Peyer's patch (tissue), 4 donors: ENCODE measurements around the gene NOS1AP. TPM values are rescaled to one million over a fixed set of nuclear protein-coding genes. Genes with fewer than 3 reads are reported as not detected.

Experiments
- DNase-seq, 3 donors: peaks; one replicate each; pipeline ENCODE4 v3.0.0-alpha.2; 2017 to 2019
- H3K27ac ChIP-seq, 4 donors: fragments of 200-600 bp; sonication (generic); one replicate each; pipeline ENCODE4 v1.5.1; 2016 to 2019
- H3K27me3 ChIP-seq, 2 donors: fragments of 200-600 bp; sonication (generic); one replicate each; pipeline ENCODE4 v1.5.1; 2019
- H3K36me3 ChIP-seq, 3 donors: fragments of 200-600 bp; sonication (generic); one replicate each; pipeline ENCODE4 v1.5.1; 2016 to 2019
- H3K4me1 ChIP-seq, 4 donors: fragments of 200-600 bp; sonication (generic); one replicate each; pipeline ENCODE4 v1.5.1; 2016 to 2019
- H3K4me3 ChIP-seq, 4 donors: fragments of 200-600 bp; sonication (generic); 1 replicate in 3 of 4; 2 replicates in 1 of 4; pipeline ENCODE4 v1.5.1; 2016 to 2019; ENCODE audit warnings: mild to moderate bottlenecking in 1 of 4
- H3K9me3 ChIP-seq, 4 donors: fragments of 200-600 bp; sonication (generic); one replicate each; pipeline ENCODE4 v1.5.1; 2016 to 2019; ENCODE audit warnings: mild to moderate bottlenecking in 1 of 4
- POLR2A ChIP-seq, 2 donors: fragments of 450-650 bp; IDR thresholded peaks; one replicate each; pipeline ENCODE4 v1.5.1; 2017; ENCODE audit warnings: antibody characterized with exemption in 2 of 2, mild to moderate bottlenecking in 2 of 2, moderate library complexity in 2 of 2
- total RNA-seq, 4 donors: library from RNA; depleted of rRNA; stranded (reverse); fragments of >200 nt; gene quantifications; one replicate each; pipeline ENCODE4 v1.1.0, GENCODE V29; 2016
- TF ChIP-seq, protein P1 (sequence below), 6 experiments: fragments of 450-650 bp in 4 of 6; fragments of 200-600 bp in 2 of 6; sonication (generic) in 1 of 6; IDR thresholded peaks; one replicate each; pipeline ENCODE4 v1.5.1; 2017 to 2019; ENCODE audit warnings: antibody characterized with exemption in 6 of 6, mild to moderate bottlenecking in 3 of 6, moderate library complexity in 1 of 6

NOS1AP gene
- total RNA-seq, 4 donors from 2014 or later, result 6.3 to 18.5 (median 11.9) TPM

DNA sequence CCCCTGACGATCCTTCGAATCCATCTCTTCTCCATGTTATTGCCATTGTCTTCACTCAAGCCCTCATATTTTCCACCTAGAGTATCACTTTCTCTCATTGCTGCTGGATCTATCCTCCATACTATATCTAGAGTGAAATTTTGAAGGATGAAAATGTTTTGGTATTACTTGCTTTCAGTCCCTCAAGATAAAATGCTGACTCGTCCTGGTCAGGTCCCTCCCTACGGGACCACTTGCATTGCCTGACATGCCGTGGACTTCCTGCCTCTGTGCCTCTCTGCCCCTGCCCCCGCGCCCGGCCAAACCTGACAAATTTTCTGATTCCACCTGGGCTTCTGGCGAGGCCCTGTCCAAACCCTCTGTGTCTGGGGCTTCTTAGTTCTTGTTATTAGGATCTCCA is 283.6 kb downstream of the NOS1AP start:
- peaks cover 0 to 11% (median 0%) of the 10 kb centered on the region in 3 donors for H3K36me3 ChIP-seq
- H3K4me1 ChIP-seq, result peaks cover 0 to 19% (median 2%) of the 10 kb centered on the region in 4 donors
- no peaks in the 10 kb centered on the region for H3K9me3 ChIP-seq
- no peak overlapping the region for H3K27ac ChIP-seq
- DNase-seq, result no peak
- TF ChIP-seq, protein P1, sequence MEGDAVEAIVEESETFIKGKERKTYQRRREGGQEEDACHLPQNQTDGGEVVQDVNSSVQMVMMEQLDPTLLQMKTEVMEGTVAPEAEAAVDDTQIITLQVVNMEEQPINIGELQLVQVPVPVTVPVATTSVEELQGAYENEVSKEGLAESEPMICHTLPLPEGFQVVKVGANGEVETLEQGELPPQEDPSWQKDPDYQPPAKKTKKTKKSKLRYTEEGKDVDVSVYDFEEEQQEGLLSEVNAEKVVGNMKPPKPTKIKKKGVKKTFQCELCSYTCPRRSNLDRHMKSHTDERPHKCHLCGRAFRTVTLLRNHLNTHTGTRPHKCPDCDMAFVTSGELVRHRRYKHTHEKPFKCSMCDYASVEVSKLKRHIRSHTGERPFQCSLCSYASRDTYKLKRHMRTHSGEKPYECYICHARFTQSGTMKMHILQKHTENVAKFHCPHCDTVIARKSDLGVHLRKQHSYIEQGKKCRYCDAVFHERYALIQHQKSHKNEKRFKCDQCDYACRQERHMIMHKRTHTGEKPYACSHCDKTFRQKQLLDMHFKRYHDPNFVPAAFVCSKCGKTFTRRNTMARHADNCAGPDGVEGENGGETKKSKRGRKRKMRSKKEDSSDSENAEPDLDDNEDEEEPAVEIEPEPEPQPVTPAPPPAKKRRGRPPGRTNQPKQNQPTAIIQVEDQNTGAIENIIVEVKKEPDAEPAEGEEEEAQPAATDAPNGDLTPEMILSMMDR (IDR thresholded peaks at IDR 0.05), result no peak
- no peak for TF ChIP-seq POLR2A (IDR thresholded peaks at IDR 0.05)
- no peak overlapping the region for H3K4me3 ChIP-seq
- H3K27me3 ChIP-seq, result no peaks in the 10 kb centered on the region

- Histone ChIP-seq H3K36me3 (peaks cover 0 to 11% (median 0%) of the 10 kb centered on the region in 3 donors), H3K27ac (no peak overlapping the region), H3K4me1 (peaks cover 0 to 19% (median 2%) of the 10 kb centered on the region in 4 donors), H3K9me3 (no peaks in the 10 kb centered on the region), H3K27me3 (no peaks in the 10 kb centered on the region), H3K4me3 (no peak overlapping the region)
- TF ChIP-seq, protein P1 (IDR thresholded peaks at IDR 0.05), result no peak
- TF ChIP-seq POLR2A (IDR thresholded peaks at IDR 0.05), result no peak
- no peak for DNase-seq
Measured at GRCh38 chr1:162353702-162354101, 284.2 kb downstream of the NOS1AP start.

DNA sequence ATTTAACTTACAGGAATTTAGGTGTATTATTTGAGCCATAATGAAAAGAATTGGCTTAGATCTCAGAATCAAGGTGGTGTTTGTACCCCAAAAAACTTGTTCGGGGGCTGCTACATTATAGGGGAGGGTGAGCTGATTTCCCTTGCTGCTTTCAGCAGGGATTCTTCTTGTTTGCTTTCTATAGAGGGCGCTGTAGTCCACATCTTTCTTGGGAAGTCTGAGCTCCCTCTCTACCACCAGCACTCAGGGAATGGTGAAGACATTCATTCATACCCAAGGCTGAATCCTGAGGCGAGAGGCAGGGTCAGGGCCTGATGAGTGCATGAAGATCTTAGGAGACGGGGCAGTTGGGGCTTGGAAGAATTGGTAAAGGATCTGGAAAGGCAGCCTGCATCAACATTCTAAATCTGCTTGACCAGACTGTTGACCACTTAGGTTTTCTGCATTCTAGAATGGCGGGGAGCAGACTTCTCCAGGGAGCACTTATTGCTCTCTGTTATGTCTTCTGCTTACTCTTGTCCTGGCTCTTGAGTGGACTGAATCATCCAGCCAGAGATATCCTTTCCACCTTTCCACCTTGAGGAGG is 288.3 kb downstream of the NOS1AP start:
- no peak for DNase-seq
- Histone ChIP-seq H3K4me3 (no peak overlapping the region), H3K9me3 (no peaks in the 10 kb centered on the region), H3K36me3 (peaks cover 0 to 11% (median 0%) of the 10 kb centered on the region in 3 donors), H3K4me1 (no peaks in the 10 kb centered on the region), H3K27me3 (no peaks in the 10 kb centered on the region), H3K27ac (no peak overlapping the region)
- TF ChIP-seq, protein P1 (IDR thresholded peaks at IDR 0.05), result peak in 4 of 6 experiments; percentile 33 to 72 (median 64)
- no peak for TF ChIP-seq POLR2A (IDR thresholded peaks at IDR 0.05)

- DNase-seq, result no peak
- H3K27ac ChIP-seq, result no peak overlapping the region
- H3K36me3 ChIP-seq, result peaks cover 0 to 11% (median 0%) of the 10 kb centered on the region in 3 donors
- H3K4me3 ChIP-seq, result no peak overlapping the region
- H3K4me1 ChIP-seq, result no peaks in the 10 kb centered on the region
- no peaks in the 10 kb centered on the region for H3K9me3 ChIP-seq
- H3K27me3 ChIP-seq, result no peaks in the 10 kb centered on the region
- no peak for TF ChIP-seq POLR2A (IDR thresholded peaks at IDR 0.05)
- TF ChIP-seq, protein P1 (IDR thresholded peaks at IDR 0.05), result no peak
Measured at GRCh38 chr1:162358928-162359327, 289.4 kb downstream of the NOS1AP start.

GRCh38 chr1:162359523-162360236 is 290.2 kb downstream of the NOS1AP start:
- Histone ChIP-seq H3K27me3 (no peaks in the 10 kb centered on the region), H3K4me1 (no peaks in the 10 kb centered on the region), H3K9me3 (no peaks in the 10 kb centered on the region), H3K4me3 (no peak overlapping the region), H3K36me3 (peaks cover 0 to 11% (median 0%) of the 10 kb centered on the region in 3 donors), H3K27ac (peak overlapping the region in 1 of 4 donors; percentile 30)
- no peak for TF ChIP-seq POLR2A (IDR thresholded peaks at IDR 0.05)
- TF ChIP-seq, protein P1 (IDR thresholded peaks at IDR 0.05), result no peak
- no peak for DNase-seq
